H1 (cell line): ENCODE results near the gene OSBPL2. TPM values are rescaled to one million over a fixed set of nuclear protein-coding genes. Genes with fewer than 3 reads are reported as not detected.

Experiments used
- BCL11A ChIP-seq, 2 experiments: IDR thresholded peaks; one replicate each; pipeline ENCODE4 v1.6.1; 2011; ENCODE audit warnings: low read depth in 2 of 2, low read length in 2 of 2, mild to moderate bottlenecking in 2 of 2
- BRCA1 ChIP-seq: IDR thresholded peaks from 2 replicates; pipeline ENCODE4 v1.6.1; 2012; ENCODE audit warnings: low read depth, low read length, improper control_type of control experiment
- CREB1 ChIP-seq: IDR thresholded peaks from 2 replicates; pipeline ENCODE4 v1.6.1; 2012; ENCODE audit warnings: inconsistent platforms
- PHF8 ChIP-seq: fragments of 200-600 bp; sonication (generic); conservative IDR thresholded peaks from 2 replicates; pipeline ENCODE4 v1.7.1; 2012; ENCODE audit warnings: low read depth, mild to moderate bottlenecking, inconsistent platforms, low read length, moderate library complexity
- RNF2 ChIP-seq: fragments of 200-900, 300-1000 bp; sonication (generic); IDR thresholded peaks from 2 replicates; pipeline ENCODE4 v1.7.1; 2016; ENCODE audit warnings: borderline replicate concordance, low read depth, mild to moderate bottlenecking, antibody characterized with exemption, low read length; ENCODE audit not compliant: poor library complexity, severe bottlenecking; ENCODE audit errors: missing control alignments
- SP4 ChIP-seq: IDR thresholded peaks from 2 replicates; pipeline ENCODE4 v1.6.1; 2012; ENCODE audit warnings: low read length, inconsistent platforms
- TAF1 ChIP-seq: IDR thresholded peaks from 2 replicates; pipeline ENCODE4 v1.6.1; 2011; ENCODE audit warnings: mild to moderate bottlenecking, low read depth, low read length
- polyA plus RNA-seq, 7 experiments: library from polyadenylated mRNA; depleted of rRNA in 3 of 7; stranded (reverse) in 5 of 7; unstranded in 2 of 7; fragments of >200 nt in 5 of 7; fragments of 200-250 nt in 2 of 7; gene quantifications; 1 replicate in 5 of 7; 2 replicates in 1 of 7; 4 replicates in 1 of 7; pipeline versions ENCODE4 v1.2.1 to v1.2.3, GENCODE V29; 2011 to 2013; ENCODE audit warnings: missing spikeins in 2 of 7, mixed read lengths in 2 of 7
- total RNA-seq: library from RNA; stranded (reverse); fragmentation: NEBNext Ultra II Directional; extraction: Animal tissue kit (Norgen Biotek cat#: 25700); gene quantifications from 2 replicates; pipeline ENCODE4 v1.2.1, GENCODE V29; 2021
- TF ChIP-seq, protein P1 (sequence below): IDR thresholded peaks from 2 replicates; pipeline ENCODE4 v1.6.1; 2012; ENCODE audit warnings: low read length, inconsistent platforms

The OSBPL2 gene
- total and polyA plus RNA-seq, 2 of the 8 experiments (the other 6 are each of a cell fraction or from before 2014, with no cell fraction given) = 11.7 to 42.4 TPM

DNA sequence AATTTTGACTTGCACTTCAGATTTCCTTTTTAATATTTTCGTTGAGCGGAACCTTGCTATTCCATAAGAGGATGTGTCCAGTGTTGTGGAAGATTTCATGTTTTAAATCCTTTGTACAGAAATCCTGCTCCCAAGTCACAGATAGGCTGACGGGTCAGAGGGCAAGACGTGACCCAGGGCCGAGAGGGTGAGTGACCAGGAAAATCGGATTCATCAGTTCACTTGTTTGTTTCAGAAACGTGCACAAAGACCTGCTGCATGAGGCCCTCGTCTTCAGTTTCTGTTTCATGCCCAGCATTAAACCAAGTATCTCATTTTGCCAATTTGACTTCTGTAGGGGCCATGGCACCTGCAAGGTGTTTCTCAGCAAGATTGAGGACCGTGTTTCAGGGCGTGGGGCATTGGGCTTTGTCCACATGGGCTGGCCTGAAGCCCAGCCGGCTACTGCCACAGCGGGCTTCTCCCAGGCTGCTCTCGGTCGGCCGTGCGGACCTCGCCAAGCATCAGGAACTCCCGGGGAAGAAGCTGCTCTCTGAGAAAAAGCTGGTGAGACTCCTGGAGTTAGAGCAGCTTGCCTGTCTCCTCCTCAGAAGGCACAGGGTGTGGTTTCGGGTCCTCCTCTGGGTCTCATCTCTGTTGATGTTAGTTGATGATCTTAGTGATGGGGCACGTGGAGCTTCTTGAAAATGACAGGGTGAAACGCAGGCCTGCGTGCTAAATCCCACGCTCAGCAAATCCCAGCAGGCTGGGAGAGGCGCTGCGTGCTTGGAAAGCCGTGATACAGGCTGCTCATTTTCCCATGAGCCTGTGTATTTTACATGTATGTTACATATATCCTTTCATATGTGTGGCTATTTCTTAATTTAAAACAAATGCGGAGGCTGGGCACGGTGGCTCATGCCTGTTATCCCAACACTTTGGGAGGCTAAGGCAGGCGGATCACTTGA is 45.0 kb upstream of the OSBPL2 start (continued):
- TF ChIP-seq CREB1 (no peak), PHF8 (no peak), SP4 (no peak), BRCA1 (no peak), TAF1 (no peak), RNF2 (no peak), BCL11A (IDR thresholded peaks at IDR 0.05; ENCODE audit: low read depth in 2 of 2, low read length in 2 of 2) (no peak)
- TF ChIP-seq, protein P1, sequence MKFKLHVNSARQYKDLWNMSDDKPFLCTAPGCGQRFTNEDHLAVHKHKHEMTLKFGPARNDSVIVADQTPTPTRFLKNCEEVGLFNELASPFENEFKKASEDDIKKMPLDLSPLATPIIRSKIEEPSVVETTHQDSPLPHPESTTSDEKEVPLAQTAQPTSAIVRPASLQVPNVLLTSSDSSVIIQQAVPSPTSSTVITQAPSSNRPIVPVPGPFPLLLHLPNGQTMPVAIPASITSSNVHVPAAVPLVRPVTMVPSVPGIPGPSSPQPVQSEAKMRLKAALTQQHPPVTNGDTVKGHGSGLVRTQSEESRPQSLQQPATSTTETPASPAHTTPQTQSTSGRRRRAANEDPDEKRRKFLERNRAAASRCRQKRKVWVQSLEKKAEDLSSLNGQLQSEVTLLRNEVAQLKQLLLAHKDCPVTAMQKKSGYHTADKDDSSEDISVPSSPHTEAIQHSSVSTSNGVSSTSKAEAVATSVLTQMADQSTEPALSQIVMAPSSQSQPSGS = no peak
